ENCODE results near the gene ZBED5. TPM values are rescaled to one million over a fixed set of nuclear protein-coding genes. Genes with fewer than 3 reads are reported as not detected.
"Not testable (repeated sequence)": the region's sequence is repeated elsewhere in the genome, so short reads cannot be mapped to it uniquely, and the experiment has no call there.

ZBED5 gene
- total RNA-seq, 1 experiment from 2014 or later, result 21.5 TPM

DNA sequence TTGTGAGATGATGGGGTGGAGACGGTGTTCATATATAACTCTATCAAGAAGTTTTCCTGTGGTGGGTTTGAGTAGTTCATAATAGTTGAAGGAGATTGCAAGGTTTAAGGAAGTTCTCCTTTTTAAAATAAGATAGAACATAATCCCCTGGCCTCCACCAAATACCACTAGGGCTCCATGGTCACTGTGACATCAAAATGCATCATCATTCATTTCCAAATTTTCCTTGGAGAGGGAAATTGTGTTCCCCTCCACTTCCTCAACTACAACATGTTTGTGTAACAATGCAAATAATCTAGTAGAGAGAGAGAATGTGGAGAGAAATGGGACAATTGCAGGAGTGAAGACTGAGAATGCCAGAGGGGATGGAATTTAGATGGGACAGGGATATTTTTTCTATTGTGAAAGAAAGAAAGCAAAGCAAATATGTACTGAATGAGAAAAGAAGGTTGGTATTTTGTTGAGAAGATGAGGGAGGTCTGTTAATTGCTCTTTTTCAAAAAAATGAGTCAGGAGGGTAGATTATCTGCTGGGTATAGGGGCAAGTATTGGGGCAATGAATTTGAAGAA lies 33.4 kb upstream of the ZBED5 start:
- no peak overlapping the region for H2AFZ ChIP-seq
- 0 out of 2 replicates have a peak, but pooled peaks cover 4% of the 10 kb centered on the region for H3K4me1 ChIP-seq (replicated peaks; ENCODE audit: insufficient read depth)
- H3K4me2 ChIP-seq, result no peak overlapping the region
- ChIA-PET CTCF (no interaction called here), POLR2A (ENCODE audit: unreplicated experiment) (no interaction called here)
- no peaks in the 10 kb centered on the region for H4K20me1 ChIP-seq (ENCODE audit: insufficient read depth)
- no peak for TF ChIP-seq EZH2 (IDR thresholded peaks at IDR 0.05; ENCODE audit: low read depth)
- TF ChIP-seq, protein P1, sequence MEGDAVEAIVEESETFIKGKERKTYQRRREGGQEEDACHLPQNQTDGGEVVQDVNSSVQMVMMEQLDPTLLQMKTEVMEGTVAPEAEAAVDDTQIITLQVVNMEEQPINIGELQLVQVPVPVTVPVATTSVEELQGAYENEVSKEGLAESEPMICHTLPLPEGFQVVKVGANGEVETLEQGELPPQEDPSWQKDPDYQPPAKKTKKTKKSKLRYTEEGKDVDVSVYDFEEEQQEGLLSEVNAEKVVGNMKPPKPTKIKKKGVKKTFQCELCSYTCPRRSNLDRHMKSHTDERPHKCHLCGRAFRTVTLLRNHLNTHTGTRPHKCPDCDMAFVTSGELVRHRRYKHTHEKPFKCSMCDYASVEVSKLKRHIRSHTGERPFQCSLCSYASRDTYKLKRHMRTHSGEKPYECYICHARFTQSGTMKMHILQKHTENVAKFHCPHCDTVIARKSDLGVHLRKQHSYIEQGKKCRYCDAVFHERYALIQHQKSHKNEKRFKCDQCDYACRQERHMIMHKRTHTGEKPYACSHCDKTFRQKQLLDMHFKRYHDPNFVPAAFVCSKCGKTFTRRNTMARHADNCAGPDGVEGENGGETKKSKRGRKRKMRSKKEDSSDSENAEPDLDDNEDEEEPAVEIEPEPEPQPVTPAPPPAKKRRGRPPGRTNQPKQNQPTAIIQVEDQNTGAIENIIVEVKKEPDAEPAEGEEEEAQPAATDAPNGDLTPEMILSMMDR (conservative IDR thresholded peaks at IDR 0.05), result no peak
- H3K9me2 ChIP-seq (ENCODE audit: insufficient read depth), result no peaks in the 10 kb centered on the region
- H3K27me3 ChIP-seq (ENCODE audit: insufficient read depth, low read depth), result no peaks in the 10 kb centered on the region
- H3K9me3 ChIP-seq (ENCODE audit: insufficient read depth, low read depth), result no peaks in the 10 kb centered on the region
- no peak for DNase-seq
- H3K27ac ChIP-seq, result no peak overlapping the region
- no peaks in the 10 kb centered on the region for H3F3A ChIP-seq (ENCODE audit: insufficient read depth, low read depth)
- no TSS peak for BruUV-seq (replicated peaks)
- intact Hi-C loops (cut with micrococcal nuclease; ENCODE audit: unreplicated experiment), result no loop called here
- no peak overlapping the region for H3K4me3 ChIP-seq
- H3K36me3 ChIP-seq (ENCODE audit: low read depth), result no peaks in the 10 kb centered on the region
- H3K79me2 ChIP-seq (ENCODE audit: low read depth), result no peaks in the 10 kb centered on the region

DNA sequence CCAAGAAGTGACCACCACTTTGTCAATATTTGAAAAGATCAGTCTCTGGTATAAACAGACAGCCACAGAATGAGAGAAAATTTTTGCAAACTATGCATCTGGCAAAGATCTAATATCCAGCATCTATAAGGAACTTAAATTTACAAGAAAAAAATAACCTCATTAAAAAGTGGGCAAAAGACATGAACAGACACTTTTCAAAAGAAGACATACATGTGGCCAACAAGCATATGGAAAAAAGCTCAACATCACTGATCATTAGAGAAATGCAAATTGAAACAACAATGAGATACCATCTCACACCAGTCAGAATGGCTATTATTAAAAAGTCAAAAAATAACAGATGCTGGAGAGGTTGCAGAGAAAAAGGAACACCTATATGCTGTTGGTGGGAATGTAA lies 32.2 kb upstream of the ZBED5 start:
- H3K4me1 ChIP-seq (replicated peaks; ENCODE audit: insufficient read depth); POLR2A ChIA-PET (ENCODE audit: unreplicated experiment); intact Hi-C loops (cut with micrococcal nuclease; ENCODE audit: unreplicated experiment); H3K9me3 ChIP-seq (ENCODE audit: insufficient read depth, low read depth); BruUV-seq (replicated peaks); H3K4me3 ChIP-seq; CTCF ChIA-PET; H3K36me3 ChIP-seq (ENCODE audit: low read depth); H2AFZ ChIP-seq; H3K9me2 ChIP-seq (ENCODE audit: insufficient read depth); H3F3A ChIP-seq (ENCODE audit: insufficient read depth, low read depth); H3K4me2 ChIP-seq; H4K20me1 ChIP-seq (ENCODE audit: insufficient read depth); H3K27me3 ChIP-seq (ENCODE audit: insufficient read depth, low read depth); H3K79me2 ChIP-seq (ENCODE audit: low read depth); H3K27ac ChIP-seq; DNase-seq: not testable (repeated sequence)

- POLR2A ChIA-PET (ENCODE audit: unreplicated experiment), result no interaction called here
- Histone ChIP-seq H3K9me3 (ENCODE audit: insufficient read depth, low read depth) (no peaks in the 10 kb centered on the region), H4K20me1 (ENCODE audit: insufficient read depth) (no peaks in the 10 kb centered on the region), H3K27ac (no peak overlapping the region), H3K4me3 (no peak overlapping the region), H3K4me1 (replicated peaks; ENCODE audit: insufficient read depth) (no peaks in the 10 kb centered on the region), H2AFZ (no peak overlapping the region), H3K27me3 (ENCODE audit: insufficient read depth, low read depth) (no peaks in the 10 kb centered on the region), H3K79me2 (ENCODE audit: low read depth) (no peaks in the 10 kb centered on the region), H3F3A (ENCODE audit: insufficient read depth, low read depth) (no peaks in the 10 kb centered on the region), H3K9me2 (ENCODE audit: insufficient read depth) (no peaks in the 10 kb centered on the region), H3K36me3 (ENCODE audit: low read depth) (no peaks in the 10 kb centered on the region), H3K4me2 (no peak overlapping the region)
- intact Hi-C loops (cut with micrococcal nuclease; ENCODE audit: unreplicated experiment), result no loop called here
- DNase-seq, result no peak
- CTCF ChIA-PET, result no interaction called here
- BruUV-seq (replicated peaks), result no TSS peak
- no peak for TF ChIP-seq EZH2 (IDR thresholded peaks at IDR 0.05; ENCODE audit: low read depth)
- TF ChIP-seq, protein P1 (conservative IDR thresholded peaks at IDR 0.05), result no peak
These were observed 29.5 kb upstream of the ZBED5 start for GRCh38 chr11:10887307-10887706.

DNA sequence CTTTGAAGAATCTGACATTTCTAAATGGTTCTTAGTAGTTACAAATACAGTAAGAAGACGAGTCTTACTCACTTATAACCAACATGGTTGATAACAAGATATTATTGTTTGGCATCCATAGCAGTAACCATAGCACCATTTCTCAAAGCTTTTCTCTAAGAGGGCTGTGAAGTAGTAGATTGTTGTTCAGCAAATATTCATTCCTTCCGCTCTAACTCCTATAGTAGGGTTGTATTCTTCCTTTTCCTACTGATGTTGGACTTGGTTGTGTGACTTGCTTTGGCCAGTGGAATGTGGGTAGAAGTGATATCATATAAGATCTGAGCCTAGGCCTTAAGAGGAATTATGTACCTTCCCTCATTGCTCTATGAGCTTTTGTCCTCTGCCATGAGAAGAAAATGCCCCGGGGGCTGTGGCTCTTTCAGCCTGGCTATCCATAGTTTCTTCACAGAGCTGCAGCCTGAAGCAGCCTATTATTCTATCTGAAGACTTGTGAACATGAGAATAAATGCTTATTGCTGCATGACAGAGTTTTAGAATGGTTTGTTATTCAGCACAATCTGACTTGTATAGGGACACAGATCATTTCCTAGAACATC lies 28.9 kb upstream of the ZBED5 start:
- ChIA-PET POLR2A (ENCODE audit: unreplicated experiment) (no interaction called here), CTCF (no interaction called here)
- Histone ChIP-seq H3K9me2 (ENCODE audit: insufficient read depth) (no peaks in the 10 kb centered on the region), H3F3A (ENCODE audit: insufficient read depth, low read depth) (no peaks in the 10 kb centered on the region), H4K20me1 (ENCODE audit: insufficient read depth) (no peaks in the 10 kb centered on the region), H3K27me3 (ENCODE audit: insufficient read depth, low read depth) (no peaks in the 10 kb centered on the region), H3K9me3 (ENCODE audit: insufficient read depth, low read depth) (no peaks in the 10 kb centered on the region), H3K27ac (no peak overlapping the region), H3K4me3 (no peak overlapping the region), H3K4me2 (no peak overlapping the region), H2AFZ (no peak overlapping the region), H3K79me2 (ENCODE audit: low read depth) (no peaks in the 10 kb centered on the region), H3K4me1 (replicated peaks; ENCODE audit: insufficient read depth) (no peaks in the 10 kb centered on the region), H3K36me3 (ENCODE audit: low read depth) (no peaks in the 10 kb centered on the region)
- intact Hi-C loops (cut with micrococcal nuclease; ENCODE audit: unreplicated experiment), result no loop called here
- TF ChIP-seq EZH2 (IDR thresholded peaks at IDR 0.05; ENCODE audit: low read depth), result no peak
- TF ChIP-seq, protein P1 (conservative IDR thresholded peaks at IDR 0.05), result no peak
- no TSS peak for BruUV-seq (replicated peaks)
- DNase-seq, result no peak

Measured in PC-9 (cell line).